A172 (cell line): ENCODE results near the gene KIAA0825. TPM values are rescaled to one million over a fixed set of nuclear protein-coding genes. Genes with fewer than 3 reads are reported as not detected.

ENCODE experiments used
- total RNA-seq: library from RNA; depleted of rRNA; stranded (reverse); fragments of >200 nt; shearing (Covaris generic); gene quantifications from 2 replicates; pipeline ENCODE4 v1.2.3, GENCODE V29; 2014; rRNA removed

KIAA0825 gene
- total RNA-seq, 1 experiment from 2014 or later, result 2.8 TPM

Other genes starting within 250 kb of the KIAA0825 start
- 16.8 and 93.9 TPM in 2 replicates for gene SLF1, start 65 bp upstream of the KIAA0825 start, total RNA-seq